IPS-18a (cell line): ENCODE results near the gene AMPD1.

Experiments
- H3K27ac ChIP-seq: one replicate; pipeline ENCODE4 v1.5.1; 2013; ENCODE audit warnings: low read length
- H3K27me3 ChIP-seq: one replicate; pipeline ENCODE4 v1.6.1; 2013; ENCODE audit warnings: mild to moderate bottlenecking, low read length; ENCODE audit not compliant: control insufficient read depth, insufficient read depth
- H3K36me3 ChIP-seq: one replicate; pipeline ENCODE4 v1.6.1; 2013; ENCODE audit warnings: low read depth, low read length; ENCODE audit not compliant: control insufficient read depth
- H3K4me1 ChIP-seq: one replicate; pipeline ENCODE4 v1.6.1; 2013; ENCODE audit warnings: low read depth, low read length; ENCODE audit not compliant: control insufficient read depth
- H3K4me3 ChIP-seq: one replicate; pipeline ENCODE4 v1.5.1; 2013; ENCODE audit warnings: low read length
- H3K9ac ChIP-seq: one replicate; pipeline ENCODE4 v1.6.1; 2013; ENCODE audit warnings: mild to moderate bottlenecking, low read length, moderate library complexity
- H3K9me3 ChIP-seq: one replicate; pipeline ENCODE4 v1.6.1; 2013; ENCODE audit warnings: low read depth, low read length; ENCODE audit not compliant: control insufficient read depth

AMPD1 gene

GRCh38 chr1:114718661-114719423 is 23.5 kb upstream of the AMPD1 start:
- Histone ChIP-seq H3K9me3 (no peaks in the 10 kb centered on the region), H3K27me3 (no peaks in the 10 kb centered on the region), H3K27ac (no peak overlapping the region), H3K36me3 (peaks cover 65% of the 10 kb centered on the region), H3K4me1 (peaks cover 3% of the 10 kb centered on the region), H3K4me3 (no peak overlapping the region), H3K9ac (no peak overlapping the region)

GRCh38 chr1:114716304-114717170 is 21.2 kb upstream of the AMPD1 start, which contains the start of gene NRAS:
TSS of gene NRAS (minus strand) at chr1:114716771. CDS start at chr1:114716160, 611 bp downstream.
- Histone ChIP-seq H3K9me3 (no peaks in the 10 kb centered on the region), H3K27ac (peak within 1 kb of the TSS; percentile 81), H3K36me3 (peaks cover 64% of the 10 kb centered on the region), H3K4me3 (peak within 1 kb of the TSS; percentile 89), H3K4me1 (peaks cover 3% of the 10 kb centered on the region), H3K27me3 (no peaks in the 10 kb centered on the region), H3K9ac (peak within 1 kb of the TSS; percentile 91)

GRCh38 chr1:114715952-114716303 is 20.6 kb upstream of the AMPD1 start:
- Histone ChIP-seq H3K27me3 (no peaks in the 10 kb centered on the region), H3K27ac (peak overlapping the region; percentile 81), H3K4me3 (peak overlapping the region; percentile 89), H3K4me1 (peaks cover 3% of the 10 kb centered on the region), H3K9me3 (no peaks in the 10 kb centered on the region), H3K9ac (peak overlapping the region; percentile 91), H3K36me3 (peaks cover 60% of the 10 kb centered on the region)

GRCh38 chr1:114712977-114713376 is 17.6 kb upstream of the AMPD1 start:
- no peak overlapping the region for H3K4me3 ChIP-seq
- H3K27ac ChIP-seq, result no peak overlapping the region
- peaks cover 55% of the 10 kb centered on the region for H3K36me3 ChIP-seq
- no peaks in the 10 kb centered on the region for H3K27me3 ChIP-seq
- H3K4me1 ChIP-seq, result peaks cover 3% of the 10 kb centered on the region
- H3K9ac ChIP-seq, result no peak overlapping the region
- no peaks in the 10 kb centered on the region for H3K9me3 ChIP-seq

DNA sequence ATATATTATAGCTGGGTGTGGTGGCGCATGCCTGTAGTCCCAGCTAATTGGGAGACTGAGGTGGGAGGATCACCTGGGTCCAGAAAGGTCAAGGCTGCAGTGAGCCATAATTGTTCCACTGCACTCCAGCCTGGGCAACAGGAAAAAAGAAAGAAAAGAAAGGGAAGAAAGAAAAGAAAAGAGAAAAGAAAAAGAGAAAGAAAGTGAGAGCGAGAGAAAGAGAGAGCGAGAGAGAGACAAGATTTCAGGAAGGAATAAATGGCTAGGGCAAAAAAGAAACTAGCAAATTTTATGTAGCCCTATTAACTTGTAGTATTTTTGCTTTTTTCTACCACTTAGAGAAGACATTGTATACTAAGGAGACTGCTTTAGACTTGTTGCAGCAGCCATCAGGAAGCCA is 15.0 kb upstream of the AMPD1 start:
- Histone ChIP-seq H3K36me3 (peaks cover 69% of the 10 kb centered on the region), H3K27ac (no peak overlapping the region), H3K4me3 (no peak overlapping the region), H3K9me3 (no peaks in the 10 kb centered on the region), H3K4me1 (peaks cover under 1% of the 10 kb centered on the region), H3K9ac (no peak overlapping the region), H3K27me3 (no peaks in the 10 kb centered on the region)

GRCh38 chr1:114707604-114708003 is 12.3 kb upstream of the AMPD1 start:
- H3K36me3 ChIP-seq, result peaks cover 54% of the 10 kb centered on the region
- no peaks in the 10 kb centered on the region for H3K4me1 ChIP-seq
- H3K27me3 ChIP-seq, result no peaks in the 10 kb centered on the region
- no peak overlapping the region for H3K27ac ChIP-seq
- H3K9me3 ChIP-seq, result no peaks in the 10 kb centered on the region
- H3K4me3 ChIP-seq, result no peak overlapping the region
- no peak overlapping the region for H3K9ac ChIP-seq

- Histone ChIP-seq H3K36me3 (peaks cover 22% of the 10 kb centered on the region), H3K27ac (no peak overlapping the region), H3K4me3 (no peak overlapping the region), H3K27me3 (no peaks in the 10 kb centered on the region), H3K4me1 (no peaks in the 10 kb centered on the region), H3K9me3 (no peaks in the 10 kb centered on the region), H3K9ac (no peak overlapping the region)
Measured at GRCh38 chr1:114703242-114703641, 7.9 kb upstream of the AMPD1 start.

DNA sequence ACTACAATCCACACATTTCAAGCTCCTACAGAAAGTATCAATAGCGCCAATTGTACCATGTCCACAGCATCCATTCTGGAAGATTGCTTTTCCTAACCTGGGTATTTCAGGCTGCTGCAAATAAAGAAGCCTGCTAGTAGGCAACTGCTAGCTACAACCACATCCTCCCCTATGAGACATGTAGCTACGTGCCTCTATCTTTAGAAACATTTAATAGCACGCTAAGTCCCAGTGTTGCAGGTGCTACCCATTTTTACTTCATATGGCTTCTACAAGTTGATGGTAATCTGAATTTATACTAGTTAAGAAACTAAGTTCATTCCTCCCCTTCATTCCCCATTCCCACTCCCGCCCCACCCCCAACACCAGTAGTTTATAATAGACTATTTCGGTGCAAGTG is 7.4 kb upstream of the AMPD1 start:
- no peak overlapping the region for H3K27ac ChIP-seq
- no peaks in the 10 kb centered on the region for H3K27me3 ChIP-seq
- no peaks in the 10 kb centered on the region for H3K4me1 ChIP-seq
- H3K4me3 ChIP-seq, result no peak overlapping the region
- H3K9me3 ChIP-seq, result no peaks in the 10 kb centered on the region
- peaks cover 16% of the 10 kb centered on the region for H3K36me3 ChIP-seq
- H3K9ac ChIP-seq, result no peak overlapping the region

GRCh38 chr1:114701931-114702330 is 6.6 kb upstream of the AMPD1 start:
- Histone ChIP-seq H3K9ac (no peak overlapping the region), H3K27me3 (no peaks in the 10 kb centered on the region), H3K4me1 (no peaks in the 10 kb centered on the region), H3K27ac (no peak overlapping the region), H3K36me3 (peaks cover 8% of the 10 kb centered on the region), H3K9me3 (no peaks in the 10 kb centered on the region), H3K4me3 (no peak overlapping the region)

DNA sequence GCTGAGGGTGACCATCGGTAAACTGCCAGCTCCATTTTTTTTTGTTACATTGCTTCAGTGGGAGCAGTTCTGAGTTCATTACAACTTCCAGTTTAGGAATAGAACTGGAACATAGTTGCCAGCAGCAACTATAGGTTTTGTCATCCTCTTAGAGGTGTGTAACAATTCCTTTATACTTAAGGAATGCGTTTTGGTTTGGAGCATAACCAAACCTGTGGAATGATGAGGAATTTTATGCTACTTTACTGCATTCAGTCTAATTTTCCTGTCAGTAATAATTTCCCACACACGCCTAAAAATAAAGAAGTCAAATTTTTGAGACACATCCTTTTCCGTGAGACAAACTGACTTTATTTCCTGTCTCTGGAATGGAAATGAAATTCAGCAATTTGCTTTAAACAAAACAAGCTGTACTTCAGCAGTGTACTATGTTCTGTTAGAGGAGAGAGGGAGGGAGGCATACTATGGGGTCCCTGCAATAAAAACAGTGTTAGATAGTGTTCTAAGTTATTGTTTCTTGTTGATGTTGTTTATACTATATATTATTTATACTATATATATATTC is 4.8 kb upstream of the AMPD1 start:
- Histone ChIP-seq H3K36me3 (no peaks in the 10 kb centered on the region), H3K9me3 (no peaks in the 10 kb centered on the region), H3K27ac (no peak overlapping the region), H3K27me3 (no peaks in the 10 kb centered on the region), H3K4me3 (no peak overlapping the region), H3K4me1 (no peaks in the 10 kb centered on the region), H3K9ac (no peak overlapping the region)

GRCh38 chr1:114696810-114697209 is 1.5 kb upstream of the AMPD1 start:
- H3K9me3 ChIP-seq, result no peaks in the 10 kb centered on the region
- no peak overlapping the region for H3K27ac ChIP-seq
- no peaks in the 10 kb centered on the region for H3K36me3 ChIP-seq
- no peaks in the 10 kb centered on the region for H3K27me3 ChIP-seq
- H3K4me3 ChIP-seq, result no peak overlapping the region
- no peaks in the 10 kb centered on the region for H3K4me1 ChIP-seq
- no peak overlapping the region for H3K9ac ChIP-seq
